Measurements from ENCODE around the gene COL19A1.
A peak's percentile ranks its signal among the peaks of the same experiment; 100 is the strongest.

Gene COL19A1

GRCh38 chr6:70180183-70180900 is 314.0 kb downstream of the COL19A1 start:
- no peak for DNase-seq
- in situ Hi-C loops (cut with MboI; ENCODE audit: low pct_unique_long_range_greater_than_20kb, low sequenced_read_pairs): no loop called here

GRCh38 chr6:70180901-70181599 is 314.7 kb downstream of the COL19A1 start:
- in situ Hi-C loops (cut with MboI; ENCODE audit: low pct_unique_long_range_greater_than_20kb, low sequenced_read_pairs): no loop called here
- DNase-seq: no peak

DNA sequence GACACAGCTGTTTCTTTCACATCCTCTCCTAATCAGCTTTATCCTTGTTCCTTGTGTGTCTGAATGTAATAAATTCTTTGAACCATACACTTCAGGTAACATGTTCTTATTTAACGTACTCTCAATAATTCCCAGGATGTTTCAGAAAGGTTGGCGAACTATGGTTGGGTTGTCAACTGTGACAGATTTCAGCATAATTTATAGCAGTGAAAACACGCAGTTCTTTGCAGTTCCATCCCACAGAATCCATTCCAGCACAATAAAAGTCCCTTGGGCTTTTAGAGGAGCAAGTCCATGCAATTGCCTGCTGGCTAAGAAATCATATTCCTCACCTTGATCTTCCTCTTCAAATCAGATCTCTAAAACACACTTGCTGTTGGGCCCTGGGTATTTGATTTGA is 317.2 kb downstream of the COL19A1 start:
- in situ Hi-C loops (cut with MboI; ENCODE audit: low pct_unique_long_range_greater_than_20kb, low sequenced_read_pairs): no loop called here
- DNase-seq: no peak

DNA sequence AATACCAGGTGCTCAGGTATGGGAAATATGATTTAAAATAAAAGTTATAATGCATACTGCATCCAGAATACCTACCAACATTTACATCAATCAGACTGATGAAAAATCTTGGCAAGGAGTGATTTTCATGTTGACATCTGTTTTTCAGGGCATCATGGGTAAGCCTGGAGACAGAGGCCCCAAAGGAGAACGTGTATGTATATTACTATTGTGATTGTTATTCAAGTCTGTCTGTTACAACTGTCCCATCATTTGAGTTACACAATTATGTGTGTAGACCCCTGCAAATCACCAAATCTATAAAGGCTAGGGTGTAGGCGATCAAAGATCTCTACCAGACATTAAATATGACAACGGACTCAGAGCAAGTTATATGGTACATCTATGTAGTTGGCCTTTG is 318.4 kb downstream of the COL19A1 start:
- DNase-seq: no peak
- in situ Hi-C loops (cut with MboI; ENCODE audit: low pct_unique_long_range_greater_than_20kb, low sequenced_read_pairs): no loop called here

GRCh38 chr6:70186461-70186860 is 320.1 kb downstream of the COL19A1 start:
- in situ Hi-C loops (cut with MboI; ENCODE audit: low pct_unique_long_range_greater_than_20kb, low sequenced_read_pairs): no loop called here
- no peak for DNase-seq

- DNase-seq: no peak
- in situ Hi-C loops (cut with MboI; ENCODE audit: low pct_unique_long_range_greater_than_20kb, low sequenced_read_pairs): no loop called here
These were observed 321.8 kb downstream of the COL19A1 start for GRCh38 chr6:70188202-70188601.

- no peak for DNase-seq
- in situ Hi-C loops (cut with MboI; ENCODE audit: low pct_unique_long_range_greater_than_20kb, low sequenced_read_pairs): no loop called here
These were observed 328.1 kb downstream of the COL19A1 start for GRCh38 chr6:70194421-70194820.

- in situ Hi-C loops (cut with MboI; ENCODE audit: low pct_unique_long_range_greater_than_20kb, low sequenced_read_pairs): no loop called here
- DNase-seq: no peak
These were observed 330.2 kb downstream of the COL19A1 start for GRCh38 chr6:70196531-70196930.

DNA sequence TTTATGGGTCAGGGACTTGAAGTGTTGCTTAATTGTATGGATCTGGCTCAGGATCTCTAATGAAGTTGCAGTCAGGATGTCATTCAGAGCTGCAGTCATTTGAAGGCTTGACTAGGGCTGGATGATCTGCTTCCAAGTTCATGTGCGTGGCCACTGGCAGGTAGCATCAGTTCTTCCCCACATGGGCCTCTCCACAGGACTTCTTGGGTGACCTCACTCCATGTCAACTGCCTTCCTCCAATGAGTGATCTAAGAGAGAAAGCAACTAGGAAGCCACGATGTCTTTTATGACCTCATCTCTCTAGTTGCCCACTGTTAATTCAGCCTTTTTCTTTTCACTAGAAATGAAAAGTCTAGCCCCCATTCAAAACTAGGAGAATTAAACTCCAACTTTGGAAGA is 332.4 kb downstream of the COL19A1 start:
- in situ Hi-C loops (cut with MboI; ENCODE audit: low pct_unique_long_range_greater_than_20kb, low sequenced_read_pairs): no loop called here
- DNase-seq: no peak

DNA sequence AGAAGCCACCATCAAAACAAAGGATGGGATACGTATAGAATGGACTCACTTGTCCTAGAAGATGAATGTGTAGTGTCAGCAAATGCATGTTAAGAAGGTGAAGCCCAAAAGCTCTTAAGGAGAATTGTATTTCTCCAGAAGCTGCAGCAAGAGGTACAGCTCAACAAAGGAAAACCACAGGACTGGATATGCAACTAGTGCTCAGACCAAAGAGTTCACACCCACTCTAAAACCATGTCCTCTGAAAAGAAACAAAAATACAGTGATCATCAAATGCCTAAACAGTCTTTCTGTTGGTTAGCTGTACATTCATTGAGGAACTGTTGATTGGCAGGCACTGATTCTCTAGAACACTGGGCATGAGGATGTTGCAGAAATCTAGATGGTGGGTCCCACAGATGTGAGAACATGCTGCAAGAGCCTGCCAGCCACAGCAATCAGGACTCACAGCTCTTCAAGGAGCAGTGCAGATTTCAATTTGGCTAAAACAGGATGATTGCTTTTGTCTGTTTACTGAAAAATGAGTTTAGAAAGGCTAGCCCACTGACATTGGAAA is 342.0 kb downstream of the COL19A1 start:
- in situ Hi-C loops (cut with MboI; ENCODE audit: low pct_unique_long_range_greater_than_20kb, low sequenced_read_pairs): no loop called here

GRCh38 chr6:70210462-70210861 is 344.1 kb downstream of the COL19A1 start:
- in situ Hi-C loops (cut with MboI; ENCODE audit: low pct_unique_long_range_greater_than_20kb, low sequenced_read_pairs): no loop called here
- peak; percentile 4 for DNase-seq

More for the DNA sequence above, 342.0 kb downstream of the COL19A1 start:
- no peak for DNase-seq

DNA sequence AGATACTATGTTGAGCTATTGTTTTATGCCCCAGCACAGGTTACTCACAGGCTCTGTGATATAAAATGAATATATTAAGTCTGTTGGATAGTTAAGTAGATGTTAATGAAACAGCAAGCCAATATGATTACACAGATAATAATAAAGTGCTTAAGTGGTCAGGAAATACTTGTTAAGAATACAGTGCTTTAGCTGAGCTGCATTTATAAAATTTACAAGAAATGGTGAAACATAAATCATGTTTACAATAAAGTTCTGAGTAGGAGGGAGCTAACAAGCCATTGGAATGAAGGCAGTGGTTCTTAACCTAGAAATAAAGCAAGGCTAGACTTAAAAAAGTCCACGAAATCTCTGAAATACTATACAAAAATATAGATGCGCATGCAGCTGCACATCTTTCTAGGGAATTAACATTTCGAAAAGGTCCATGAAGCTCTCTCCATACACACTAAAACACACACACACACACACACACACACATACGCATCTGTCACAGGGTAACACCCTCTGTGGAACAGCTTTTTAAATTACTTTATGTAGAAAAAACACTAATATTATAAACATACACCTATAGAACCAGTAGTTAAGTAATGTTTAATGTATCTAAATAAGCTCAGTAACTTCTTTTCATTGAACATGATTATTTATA is 349.2 kb downstream of the COL19A1 start:
- in situ Hi-C loops (cut with MboI; ENCODE audit: low pct_unique_long_range_greater_than_20kb, low sequenced_read_pairs): no loop called here

DNA sequence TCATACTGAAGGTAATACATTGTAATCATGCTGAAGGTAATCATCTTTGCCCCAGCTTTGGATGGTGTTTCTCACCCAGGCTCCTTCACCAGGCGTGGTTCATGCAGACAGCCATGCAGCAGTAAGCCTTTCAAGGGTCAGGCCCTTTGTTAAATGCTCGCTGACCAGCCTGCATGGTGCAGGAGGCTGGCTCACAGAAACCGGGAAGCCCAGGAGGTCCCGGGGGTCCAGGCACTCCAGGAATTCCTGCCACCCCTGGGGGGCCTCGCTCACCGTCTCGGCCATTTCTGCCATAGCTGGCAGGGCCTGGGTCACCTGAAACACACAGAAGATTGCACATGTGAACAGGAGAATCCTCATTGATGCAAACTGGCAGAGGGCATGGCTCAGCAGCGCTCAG is 350.4 kb downstream of the COL19A1 start:
- in situ Hi-C loops (cut with MboI; ENCODE audit: low pct_unique_long_range_greater_than_20kb, low sequenced_read_pairs): no loop called here
- DNase-seq: no peak

More for the DNA sequence above, 349.2 kb downstream of the COL19A1 start:
- DNase-seq: no peak

- in situ Hi-C loops (cut with MboI; ENCODE audit: low pct_unique_long_range_greater_than_20kb, low sequenced_read_pairs): no loop called here
- no peak for DNase-seq
These were observed 353.7 kb downstream of the COL19A1 start for GRCh38 chr6:70219943-70220613.

- peak; percentile 39 for DNase-seq
- in situ Hi-C loops (cut with MboI; ENCODE audit: low pct_unique_long_range_greater_than_20kb, low sequenced_read_pairs): no loop called here
These were observed 354.8 kb downstream of the COL19A1 start for GRCh38 chr6:70221025-70221714.

DNA sequence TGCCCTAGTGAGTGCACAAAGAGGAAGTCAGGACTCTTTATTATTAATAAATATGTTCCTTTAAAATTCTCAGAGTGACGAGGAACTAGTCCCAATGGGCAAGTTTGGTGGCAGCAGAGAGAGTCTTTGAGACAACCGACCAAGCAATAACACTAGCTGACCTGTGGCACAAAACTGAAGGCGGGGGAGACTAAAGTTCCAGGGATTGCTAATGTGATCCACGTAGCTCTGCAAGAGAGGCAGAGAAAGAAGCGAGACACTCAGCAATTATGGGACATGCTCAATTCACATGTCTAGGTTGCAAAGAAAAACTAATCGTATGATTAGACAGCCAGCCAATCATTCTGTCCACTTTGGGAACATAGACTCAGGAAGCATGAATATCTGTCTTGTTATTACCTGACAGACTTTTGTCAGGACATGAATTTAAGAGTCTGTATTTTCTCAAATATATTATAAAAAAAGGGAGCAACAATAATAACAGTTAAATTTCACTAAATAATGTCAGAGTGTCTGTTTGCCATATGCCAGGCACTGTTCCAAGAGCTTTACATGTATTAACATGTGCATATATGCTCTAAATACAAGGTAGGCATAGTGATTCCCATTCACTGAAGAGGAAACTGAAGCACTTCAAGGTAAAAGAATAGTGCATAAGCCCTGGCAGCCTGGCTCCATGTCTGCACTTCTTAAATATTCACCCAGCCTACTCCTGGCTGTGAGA is 355.5 kb downstream of the COL19A1 start:
- in situ Hi-C loops (cut with MboI; ENCODE audit: low pct_unique_long_range_greater_than_20kb, low sequenced_read_pairs): no loop called here
- DNase-seq: no peak

- DNase-seq: no peak
- in situ Hi-C loops (cut with MboI; ENCODE audit: low pct_unique_long_range_greater_than_20kb, low sequenced_read_pairs): no loop called here
These were observed 356.0 kb downstream of the COL19A1 start for GRCh38 chr6:70222439-70222749.

- no peak for DNase-seq
- in situ Hi-C loops (cut with MboI; ENCODE audit: low pct_unique_long_range_greater_than_20kb, low sequenced_read_pairs): no loop called here
These were observed 358.7 kb downstream of the COL19A1 start for GRCh38 chr6:70225055-70225454.

DNA sequence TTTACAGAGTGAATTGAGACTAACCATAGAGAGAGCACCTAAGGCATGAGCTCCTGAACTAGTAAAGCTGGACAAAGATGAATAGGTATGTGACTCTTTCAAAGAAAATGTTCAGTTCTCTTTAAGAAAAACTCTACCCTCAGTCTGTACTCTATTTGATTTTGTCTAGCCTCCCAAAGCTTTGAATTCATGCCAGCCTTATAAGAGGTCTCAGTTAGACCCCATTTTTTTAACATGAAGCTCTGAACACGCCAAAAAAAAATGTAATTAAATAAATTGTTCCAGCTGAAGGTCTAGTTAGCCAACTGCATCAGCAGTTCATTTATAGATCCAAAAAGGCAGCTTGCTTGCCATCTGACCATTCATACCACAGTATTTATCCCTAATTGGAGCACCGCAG is 365.0 kb downstream of the COL19A1 start:
- DNase-seq: no peak
- in situ Hi-C loops (cut with MboI; ENCODE audit: low pct_unique_long_range_greater_than_20kb, low sequenced_read_pairs): no loop called here

All from KBM-7 (cell line).